HFFc6 (cell line): Measurements from ENCODE around the gene DLST. TPM values are rescaled to one million over a fixed set of nuclear protein-coding genes. Genes with fewer than 3 reads are reported as not detected.

Experiments
- DNase-seq: peaks from one replicate; pipeline ENCODE4 v3.0.0-alpha.2; 2018
- H3K27ac Mint-ChIP-seq: 2 replicates; pipeline ENCODE4 v1.8.0; 2020; ENCODE audit warnings: mild to moderate bottlenecking, mixed read lengths
- H3K27me3 Mint-ChIP-seq: 2 replicates; pipeline ENCODE4 v1.8.0; 2021; ENCODE audit warnings: mild to moderate bottlenecking, moderate library complexity, mixed read lengths; ENCODE audit not compliant: insufficient read depth
- H3K36me3 Mint-ChIP-seq: 2 replicates; pipeline ENCODE4 v1.8.0; 2021; ENCODE audit warnings: low read depth, mixed read lengths
- H3K4me1 Mint-ChIP-seq: 2 replicates; pipeline ENCODE4 v1.8.0; 2020; ENCODE audit warnings: low read depth, mixed read lengths
- H3K4me3 Mint-ChIP-seq: 2 replicates; pipeline ENCODE4 v1.8.0; 2020; ENCODE audit warnings: mild to moderate bottlenecking, moderate library complexity, mixed read lengths
- H3K9me3 Mint-ChIP-seq: 2 replicates; pipeline ENCODE4 v1.8.0; 2020; ENCODE audit warnings: mild to moderate bottlenecking, mixed read lengths
- CTCF ChIP-seq: fragments of 200-600 bp; sonication (generic); IDR thresholded peaks from 2 replicates; pipeline ENCODE4 v1.5.0; 2021; ENCODE audit warnings: antibody characterized with exemption, mild to moderate bottlenecking
- total RNA-seq, 6 experiments: library from RNA; stranded (reverse); fragmentation: NEBNext Ultra II Directional; extraction: Animal tissue kit (Norgen Biotek cat#: 25700); gene quantifications; 2 replicates in 1 of 6; 3 replicates in 5 of 6; pipeline ENCODE4 v1.2.3, GENCODE V29; 2021

Gene DLST
- total RNA-seq, 6 experiments from 2014 or later: 97.5 to 118 (median 109) TPM

GRCh38 chr14:74855945-74856344 is 25.8 kb upstream of the DLST start:
- Mint-ChIP-seq H3K9me3 (no peaks in the 10 kb centered on the region), H3K4me3 (no peak overlapping the region)
- TF ChIP-seq CTCF: no peak

GRCh38 chr14:74856366-74856765 is 25.4 kb upstream of the DLST start:
- TF ChIP-seq CTCF: no peak
- no peaks in the 10 kb centered on the region for H3K9me3 Mint-ChIP-seq
- DNase-seq: no peak
- H3K27me3 Mint-ChIP-seq: no peaks in the 10 kb centered on the region; the same call in 1 of the 2 replicates
- no peaks in the 10 kb centered on the region for H3K36me3 Mint-ChIP-seq
- H3K4me3 Mint-ChIP-seq: no peak overlapping the region
- H3K4me1 Mint-ChIP-seq: peaks cover 42% of the 10 kb centered on the region
- no peak overlapping the region for H3K27ac Mint-ChIP-seq

More at GRCh38 chr14:74855945-74856344, 25.8 kb upstream of the DLST start:
- Mint-ChIP-seq H3K36me3 (no peaks in the 10 kb centered on the region), H3K27me3 (no peaks in the 10 kb centered on the region; the same call in 1 of the 2 replicates), H3K4me1 (peaks cover 42% of the 10 kb centered on the region), H3K27ac (no peak overlapping the region)
- no peak for DNase-seq

- Mint-ChIP-seq H3K4me1 (peaks cover 31% of the 10 kb centered on the region), H3K27ac (no peak overlapping the region), H3K27me3 (no peaks in the 10 kb centered on the region; the same call in 1 of the 2 replicates), H3K9me3 (no peaks in the 10 kb centered on the region), H3K4me3 (no peak overlapping the region), H3K36me3 (no peaks in the 10 kb centered on the region)
- TF ChIP-seq CTCF: no peak
- DNase-seq: no peak
Observed at GRCh38 chr14:74858022-74858421, 23.7 kb upstream of the DLST start.

GRCh38 chr14:74859757-74860552 is 21.8 kb upstream of the DLST start:
- H3K27ac Mint-ChIP-seq: no peak overlapping the region
- peaks cover 17% of the 10 kb centered on the region for H3K4me1 Mint-ChIP-seq
- H3K9me3 Mint-ChIP-seq: no peaks in the 10 kb centered on the region
- H3K36me3 Mint-ChIP-seq: no peaks in the 10 kb centered on the region
- no peak for DNase-seq
- no peaks in the 10 kb centered on the region; the same call in none of the 2 replicates for H3K27me3 Mint-ChIP-seq
- no peak for TF ChIP-seq CTCF
- H3K4me3 Mint-ChIP-seq: no peak overlapping the region

GRCh38 chr14:74860899-74861733 is 20.6 kb upstream of the DLST start:
- H3K27me3 Mint-ChIP-seq: peaks cover 3% of the 10 kb centered on the region
- no peak overlapping the region for H3K4me3 Mint-ChIP-seq
- H3K36me3 Mint-ChIP-seq: no peaks in the 10 kb centered on the region
- peaks cover 17% of the 10 kb centered on the region for H3K4me1 Mint-ChIP-seq
- DNase-seq: peak; percentile 74
- no peak overlapping the region for H3K27ac Mint-ChIP-seq
- peak; percentile 96 for TF ChIP-seq CTCF
- no peaks in the 10 kb centered on the region for H3K9me3 Mint-ChIP-seq
